ENCODE data around the gene ATP11C. TPM values are rescaled to one million over a fixed set of nuclear protein-coding genes. Genes with fewer than 3 reads are reported as not detected.

Gene ATP11C
- total RNA-seq, 2 experiments from 2014 or later, result 15.2 to 18.2 TPM

- TF ChIP-seq CTCF (IDR thresholded peaks at IDR 0.05), result no peak
- ATAC-seq (ENCODE audit: poor library complexity), result no peak
- Mint-ChIP-seq H3K36me3 (ENCODE audit: low read depth) (peaks cover 74% of the 10 kb centered on the region), H3K27me3 (no peaks in the 10 kb centered on the region), H3K4me3 (no peak overlapping the region), H3K9me3 (no peaks in the 10 kb centered on the region), H3K4me1 (ENCODE audit: low read depth) (no peaks in the 10 kb centered on the region), H3K27ac (no peak overlapping the region)
- H3K9me3 ChIP-seq (ENCODE audit: control insufficient read depth in 1 of 2, insufficient read depth in 1 of 2, low read length in 2 of 2), result no peaks in the 10 kb centered on the region
- H3K4me3 ChIP-seq (ENCODE audit: low read length), result no peak overlapping the region
- H3K4me1 ChIP-seq (ENCODE audit: insufficient read depth, low read length), result no peaks in the 10 kb centered on the region
- POLR2A ChIA-PET, result no interaction called here
- H3K27ac ChIP-seq (ENCODE audit: low read depth in 1 of 2, low read length in 2 of 2), result no peak overlapping the region
- no peak for DNase-seq
- no peaks in the 10 kb centered on the region for H3K27me3 ChIP-seq (ENCODE audit: control insufficient read depth in 1 of 2, insufficient read depth in 2 of 2, low read length in 2 of 2)
- CTCF ChIA-PET, result no interaction called here
- peaks cover 21% of the 10 kb centered on the region for H3K36me3 ChIP-seq (ENCODE audit: insufficient read depth, low read length)
- intact Hi-C loops (cut with DNase I, micrococcal nuclease), result no loop called here
These were observed 149.8 kb downstream of the ATP11C start for GRCh38 chrX:139783030-139783429.

GRCh38 chrX:139776599-139776998 is 156.3 kb downstream of the ATP11C start:
- POLR2A ChIA-PET, result no interaction called here
- no peaks in the 10 kb centered on the region for H3K4me1 Mint-ChIP-seq (ENCODE audit: low read depth)

GRCh38 chrX:139770366-139770765 is 162.5 kb downstream of the ATP11C start:
- H3K27me3 ChIP-seq (ENCODE audit: control insufficient read depth in 1 of 2, insufficient read depth in 2 of 2, low read length in 2 of 2), result no peaks in the 10 kb centered on the region
- H3K9me3 ChIP-seq (ENCODE audit: control insufficient read depth in 1 of 2, insufficient read depth in 1 of 2, low read length in 2 of 2), result no peaks in the 10 kb centered on the region
- no peaks in the 10 kb centered on the region for H3K27me3 Mint-ChIP-seq
- no peak for TF ChIP-seq CTCF (IDR thresholded peaks at IDR 0.05)
- ChIA-PET POLR2A (no interaction called here), CTCF (no interaction called here)
- no peaks in the 10 kb centered on the region for H3K4me1 Mint-ChIP-seq (ENCODE audit: low read depth)
- intact Hi-C loops (cut with DNase I, micrococcal nuclease), result no loop called here
- H3K36me3 ChIP-seq (ENCODE audit: insufficient read depth, low read length), result peaks cover 20% of the 10 kb centered on the region
- H3K27ac Mint-ChIP-seq, result no peak overlapping the region
- peaks cover 62% of the 10 kb centered on the region for H3K36me3 Mint-ChIP-seq (ENCODE audit: low read depth)
- H3K27ac ChIP-seq (ENCODE audit: low read depth in 1 of 2, low read length in 2 of 2), result no peak overlapping the region
- no peaks in the 10 kb centered on the region for H3K9me3 Mint-ChIP-seq
- DNase-seq (no peak), ATAC-seq (ENCODE audit: poor library complexity) (no peak)
- H3K4me3 Mint-ChIP-seq, result no peak overlapping the region
- no peak overlapping the region for H3K4me3 ChIP-seq (ENCODE audit: low read length)
- peaks cover 2% of the 10 kb centered on the region for H3K4me1 ChIP-seq (ENCODE audit: insufficient read depth, low read length)

More at GRCh38 chrX:139776599-139776998, 156.3 kb downstream of the ATP11C start:
- Mint-ChIP-seq H3K4me3 (no peak overlapping the region), H3K36me3 (ENCODE audit: low read depth) (peaks cover 88% of the 10 kb centered on the region), H3K9me3 (no peaks in the 10 kb centered on the region), H3K27me3 (no peaks in the 10 kb centered on the region), H3K27ac (no peak overlapping the region)
- TF ChIP-seq CTCF (IDR thresholded peaks at IDR 0.05), result no peak
- Histone ChIP-seq H3K27me3 (ENCODE audit: control insufficient read depth in 1 of 2, insufficient read depth in 2 of 2, low read length in 2 of 2) (no peaks in the 10 kb centered on the region), H3K27ac (ENCODE audit: low read depth in 1 of 2, low read length in 2 of 2) (no peak overlapping the region), H3K36me3 (ENCODE audit: insufficient read depth, low read length) (peaks cover 16% of the 10 kb centered on the region), H3K4me1 (ENCODE audit: insufficient read depth, low read length) (no peaks in the 10 kb centered on the region), H3K4me3 (ENCODE audit: low read length) (no peak overlapping the region), H3K9me3 (ENCODE audit: control insufficient read depth in 1 of 2, insufficient read depth in 1 of 2, low read length in 2 of 2) (no peaks in the 10 kb centered on the region)
- intact Hi-C loops (cut with DNase I, micrococcal nuclease), result no loop called here
- CTCF ChIA-PET, result interaction anchor here (1.3 kb wide), 1 partner anchor 10 kb away, joined by 3 read pairs; no protein-coding TSS in a partner anchor
- ATAC-seq (ENCODE audit: poor library complexity) (no peak), DNase-seq (no peak)
